Stimulated activated CD4-positive, alpha-beta T cell treated with anti-CD3 and anti-CD28 coated beads, TNF-alpha, amount 100 ng/mL, for 24 hours (primary cell): Measurements from ENCODE around the gene RNF4.
"Not testable (repeated sequence)": the region's sequence is repeated elsewhere in the genome, so short reads cannot be mapped to it uniquely, and the experiment has no call there.

Experiments
- DNase-seq, 3 experiments: peaks; one replicate each; pipeline ENCODE4 v3.0.0-alpha.2; 2020; ENCODE audit warnings: low read depth in 3 of 3

Gene RNF4

GRCh38 chr4:2486981-2487380, 18.1 kb downstream of the RNF4 start:
- no peak for DNase-seq

GRCh38 chr4:2487632-2488031, 18.7 kb downstream of the RNF4 start:
- DNase-seq = no peak

- DNase-seq = no peak
Observed at GRCh38 chr4:2489081-2489805, 20.3 kb downstream of the RNF4 start.

DNA sequence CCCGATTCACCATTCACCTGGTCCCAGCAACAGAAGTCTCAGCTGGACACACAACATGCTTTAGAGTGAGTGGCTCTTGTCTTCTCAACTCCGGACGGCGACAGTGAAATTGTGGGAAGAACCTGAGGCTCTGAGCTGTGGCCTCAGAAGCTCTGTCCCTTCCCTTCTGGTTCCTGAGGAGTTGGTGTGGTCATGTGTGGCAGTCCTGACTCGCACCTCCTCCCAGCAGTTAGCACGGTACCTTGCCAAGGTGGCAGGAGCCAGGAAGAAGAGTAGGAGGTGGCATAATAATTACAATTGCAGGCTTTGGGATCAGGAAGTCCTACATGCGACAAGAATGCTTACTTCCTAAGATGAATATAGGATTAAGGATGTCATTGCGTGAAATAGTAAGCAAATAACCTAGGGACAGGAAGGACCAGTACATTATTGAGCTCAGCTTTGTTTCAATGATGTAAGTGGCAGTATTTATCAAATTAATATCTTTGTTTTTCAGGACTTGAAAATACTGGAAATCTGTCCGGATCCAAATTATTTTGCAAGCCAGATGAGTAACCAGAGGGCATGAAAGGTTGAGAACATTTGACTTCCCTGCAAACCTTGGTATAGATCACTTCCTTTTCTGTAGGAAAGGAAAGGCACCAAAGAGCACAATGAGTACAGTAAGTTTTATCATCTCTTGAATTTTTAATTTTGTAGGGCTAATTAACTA, 21.1 kb downstream of the RNF4 start:
- no peak for DNase-seq

DNA sequence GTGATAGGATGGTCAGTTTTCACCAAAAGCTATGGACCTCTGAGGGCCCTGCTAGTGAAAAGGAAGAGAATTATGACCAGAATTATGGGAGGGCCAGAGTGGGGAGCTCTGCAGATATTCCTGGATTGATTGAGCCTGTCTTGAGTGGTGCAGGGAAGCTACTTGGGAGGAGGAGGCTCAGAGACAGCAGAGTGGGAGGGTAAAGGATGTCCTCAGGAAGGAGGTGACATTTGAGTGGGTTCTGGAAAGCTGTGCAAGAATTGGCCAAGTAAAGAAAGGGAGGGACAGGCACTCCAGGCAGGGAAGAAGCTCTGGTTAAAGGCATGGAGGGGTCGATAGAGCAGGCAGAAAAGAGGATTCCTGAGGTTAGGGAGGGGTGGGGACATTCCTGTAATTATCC, 24.1 kb downstream of the RNF4 start:
- no peak for DNase-seq

GRCh38 chr4:2494992-2495391, 26.1 kb downstream of the RNF4 start:
- DNase-seq = no peak

DNA sequence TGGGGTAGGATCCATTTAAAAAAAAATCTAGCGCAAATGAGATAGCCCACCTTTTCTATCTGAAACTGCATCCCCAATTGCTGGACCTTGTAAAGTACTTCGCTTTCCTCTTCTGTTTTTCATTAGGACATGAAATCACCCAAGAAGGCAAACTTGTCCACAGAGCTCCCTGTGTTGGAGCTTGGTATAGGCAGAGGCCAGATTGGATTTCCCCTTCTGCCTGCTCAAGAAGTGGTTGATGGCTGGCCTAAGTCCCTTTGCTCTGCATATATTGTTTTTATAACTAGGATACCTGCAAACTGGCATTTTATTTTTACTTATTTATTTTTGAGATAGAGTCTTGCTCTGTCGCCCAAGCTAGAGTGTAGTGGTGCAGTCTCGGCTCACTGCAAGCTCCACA, 28.4 kb downstream of the RNF4 start:
- no peak for DNase-seq

- DNase-seq = no peak
Observed at GRCh38 chr4:2497931-2498330, 29.0 kb downstream of the RNF4 start.

DNA sequence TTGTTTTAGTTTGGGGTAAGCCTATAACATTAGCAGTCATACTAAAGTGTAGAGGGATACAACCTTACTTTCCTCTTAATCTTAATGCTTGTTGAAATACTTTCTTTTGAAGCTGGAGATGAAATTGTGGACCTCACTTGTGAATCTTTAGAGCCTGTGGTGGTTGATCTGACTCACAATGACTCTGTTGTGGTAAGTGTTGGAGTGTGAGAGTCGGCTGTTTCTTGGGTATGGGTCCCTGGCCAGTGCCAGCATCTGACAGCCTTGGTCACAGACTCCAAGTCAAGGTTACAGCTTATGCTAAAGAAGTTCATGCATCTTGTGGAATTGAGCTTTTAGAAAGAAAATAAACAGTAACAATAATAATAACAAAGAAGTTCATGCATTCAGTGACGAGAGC, 31.6 kb downstream of the RNF4 start:
- DNase-seq = no peak

DNA sequence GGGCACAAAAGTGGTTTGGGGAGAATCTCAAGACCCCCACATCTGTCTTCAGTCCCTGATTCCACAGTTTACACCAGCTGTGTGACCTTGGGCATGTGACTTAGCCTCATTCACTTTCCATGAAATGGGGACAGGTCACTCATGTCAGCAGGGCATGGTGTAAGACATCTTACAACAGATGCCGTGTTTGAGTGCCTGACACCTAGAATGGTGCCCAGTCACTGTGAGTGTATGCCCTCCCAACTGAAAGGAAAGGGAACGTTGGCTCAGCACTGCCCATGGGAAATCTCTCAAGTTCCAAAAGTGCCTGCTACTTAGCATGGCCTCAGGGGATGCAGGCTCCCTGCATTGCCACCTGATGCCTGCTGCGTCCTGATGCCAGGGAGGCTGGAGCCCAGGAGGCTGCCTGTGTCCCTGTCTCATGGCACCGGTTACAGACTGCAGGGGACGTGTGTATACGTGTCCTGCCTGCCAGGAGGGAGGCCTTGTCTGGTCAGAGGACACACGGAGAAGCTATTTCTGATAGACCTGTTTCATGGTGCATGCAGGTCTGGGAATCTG, 32.2 kb downstream of the RNF4 start:
- no peak for DNase-seq

- no peak for DNase-seq
Observed at GRCh38 chr4:2503809-2504208, 34.9 kb downstream of the RNF4 start.

DNA sequence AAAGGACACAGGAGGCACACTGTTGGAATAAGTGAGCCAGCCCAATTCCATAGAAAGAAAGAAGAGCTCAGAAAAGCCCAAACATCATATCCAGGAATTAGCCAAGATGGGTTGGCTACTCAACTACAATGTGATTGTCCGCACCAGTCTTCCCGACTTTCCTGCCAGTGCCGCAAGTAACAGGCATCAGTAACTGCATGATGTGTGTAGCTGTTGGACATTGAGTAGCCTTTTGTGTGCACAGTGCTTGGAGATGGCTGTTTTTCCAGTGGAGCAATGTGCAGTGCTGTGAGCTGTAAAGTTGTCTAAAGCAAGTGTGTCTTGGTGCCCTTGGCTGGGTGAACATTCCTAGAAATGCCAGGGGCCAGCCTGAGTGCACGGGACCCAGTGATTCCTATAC, 38.4 kb downstream of the RNF4 start:
- no peak for DNase-seq

- DNase-seq = no peak
Observed at GRCh38 chr4:2507855-2508254, 38.9 kb downstream of the RNF4 start.

DNA sequence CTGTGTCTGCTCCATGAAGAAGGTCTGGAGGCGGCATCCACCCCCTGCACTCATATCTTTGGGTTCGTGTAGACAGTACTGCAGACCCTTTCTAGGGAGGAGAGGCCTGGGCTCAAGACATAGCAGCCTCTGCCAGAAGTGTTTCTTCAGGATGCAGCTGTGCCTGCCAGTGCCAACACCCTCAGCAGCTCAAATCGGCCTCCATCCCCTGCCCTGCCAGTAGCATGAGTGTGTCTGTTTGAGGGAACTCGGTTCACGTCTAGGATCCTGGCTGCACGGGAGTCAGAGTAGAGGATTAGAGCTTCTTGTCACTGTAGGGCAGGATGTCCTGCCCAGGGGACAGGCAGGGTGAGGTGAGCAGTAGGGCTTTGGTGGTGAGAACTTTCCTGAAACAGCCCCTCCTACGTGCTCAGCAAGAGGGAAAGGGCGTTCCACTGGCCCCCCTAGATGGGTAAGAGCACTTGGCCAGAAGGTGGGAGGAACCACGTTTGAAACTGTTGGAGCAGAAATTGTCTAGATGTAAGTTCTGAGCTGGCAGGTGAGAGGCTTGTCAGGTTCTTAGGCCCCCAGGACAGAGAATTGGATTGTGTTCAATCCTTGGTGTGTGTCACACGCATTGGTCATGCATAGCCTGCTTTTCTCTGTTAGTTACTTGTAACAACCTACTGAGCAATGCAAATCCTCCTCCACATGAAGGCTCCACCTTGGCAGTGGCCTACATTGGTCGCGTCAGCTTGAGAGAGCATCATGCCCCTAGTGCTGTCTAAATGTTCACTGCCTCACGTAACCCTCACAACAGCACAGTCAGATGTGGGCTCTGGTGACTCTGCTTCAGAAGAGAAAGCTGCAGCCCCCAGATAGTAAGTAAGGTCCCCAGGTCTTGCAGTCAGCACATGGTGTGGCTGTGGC, 41.7 kb downstream of the RNF4 start:
- no peak for DNase-seq

DNA sequence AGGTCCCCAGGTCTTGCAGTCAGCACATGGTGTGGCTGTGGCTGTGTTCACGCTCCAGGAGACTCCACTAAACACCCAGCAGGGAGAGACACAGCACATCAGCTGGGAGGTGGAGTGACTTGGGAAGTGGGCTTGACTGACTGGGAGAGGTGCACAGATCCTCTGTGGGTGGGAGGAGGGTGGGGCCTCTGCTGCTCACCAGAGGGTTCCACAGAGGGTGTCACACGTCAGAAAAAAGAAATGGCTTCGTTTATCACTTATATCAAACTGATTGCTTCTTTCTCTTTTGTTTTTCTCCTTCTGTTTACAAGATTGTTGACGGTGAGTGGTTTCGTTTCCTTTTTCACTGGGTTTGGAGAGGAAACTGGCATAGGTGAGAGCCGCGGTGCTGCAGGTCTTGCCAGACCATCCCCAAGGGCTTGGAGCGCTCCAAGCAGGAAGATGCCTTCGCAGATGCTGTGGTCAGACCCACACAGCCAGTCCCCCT, 42.8 kb downstream of the RNF4 start:
- DNase-seq = no peak

GRCh38 chr4:2512396-2513135, 43.7 kb downstream of the RNF4 start:
- no peak for DNase-seq

- DNase-seq = not testable (repeated sequence)
Observed at GRCh38 chr4:2514193-2514592, 45.3 kb downstream of the RNF4 start.

GRCh38 chr4:2514944-2515343, 46.0 kb downstream of the RNF4 start:
- not testable (repeated sequence) for DNase-seq

DNA sequence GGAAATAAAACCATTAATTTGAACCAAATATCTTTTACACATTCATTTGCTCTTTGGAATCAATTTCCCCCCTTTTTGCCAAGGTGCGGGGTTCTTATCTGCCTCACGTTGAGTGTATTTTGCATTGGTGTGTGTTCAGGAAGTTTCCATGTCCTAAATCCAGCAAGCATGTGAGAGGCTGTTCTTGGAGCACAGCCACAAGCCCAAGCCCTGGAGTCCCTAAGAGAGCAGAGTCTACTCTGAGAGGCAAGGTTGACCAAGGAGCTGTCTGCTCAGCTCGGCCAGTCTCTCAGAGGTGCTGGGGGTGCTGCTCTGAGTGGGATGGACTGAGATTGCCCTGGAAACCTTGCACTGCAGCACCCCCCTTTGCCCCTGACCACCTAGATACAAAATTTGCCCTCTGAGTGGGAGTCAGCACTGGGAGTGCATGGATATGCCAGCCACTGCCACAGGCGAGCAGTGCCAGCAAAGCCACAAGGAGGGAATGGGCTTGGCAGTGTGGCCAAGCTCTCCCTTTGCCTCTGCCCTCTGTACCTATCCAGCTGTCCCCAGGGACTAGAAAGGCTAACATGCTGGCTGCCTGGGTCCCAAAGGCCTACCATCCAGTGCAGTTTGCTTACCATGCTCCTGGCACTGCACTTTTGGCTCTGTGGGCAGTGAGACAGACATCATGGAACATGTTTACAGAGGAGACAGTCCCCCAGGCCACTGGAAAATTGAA, 47.1 kb downstream of the RNF4 start:
- no peak for DNase-seq

DNA sequence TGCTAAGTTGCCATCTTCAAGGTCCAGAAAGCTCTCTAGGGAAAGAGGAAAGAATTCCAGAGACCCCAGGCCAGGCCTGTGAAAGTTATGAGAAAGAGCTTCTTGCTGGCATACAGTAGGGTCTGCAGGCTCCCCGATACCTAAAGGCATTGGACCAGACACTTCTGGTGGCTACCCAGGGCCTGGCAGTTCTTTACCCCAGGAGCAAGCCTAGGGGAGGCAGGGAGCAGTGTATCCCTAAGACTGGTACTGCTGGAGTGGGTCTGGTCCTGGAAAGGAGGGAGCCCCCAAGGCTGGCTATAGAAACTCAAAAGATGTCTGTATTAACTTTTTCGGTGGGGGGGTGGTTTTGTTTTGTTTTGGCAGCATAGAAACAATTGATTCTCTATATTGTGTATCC, 47.7 kb downstream of the RNF4 start:
- DNase-seq = no peak

DNA sequence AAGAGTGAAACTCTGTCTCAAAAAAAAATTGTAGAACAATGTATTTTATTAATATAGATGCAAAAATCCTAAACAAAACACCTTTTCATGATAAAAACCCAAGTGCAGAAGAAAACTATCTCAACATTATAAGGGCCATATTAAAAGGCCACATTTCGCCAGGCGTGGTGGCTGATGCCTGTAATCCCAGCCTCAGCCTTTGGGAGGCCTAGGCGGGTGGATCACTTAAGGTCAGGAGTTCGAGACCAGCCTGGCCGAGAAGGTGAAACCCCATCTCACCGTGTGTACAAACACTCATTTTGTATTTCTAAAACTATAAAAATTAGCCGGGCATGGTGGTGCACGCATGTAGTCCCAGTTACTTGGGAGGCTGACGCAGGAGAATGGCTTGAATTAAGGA, 57.7 kb downstream of the RNF4 start:
- no peak for DNase-seq
